HL-60 (cell line): ENCODE measurements around the gene KCNJ1.

Experiments used
- DNase-seq, 2 experiments: peaks; one replicate each; pipeline ENCODE4 v3.0.0-alpha.2; 2010 to 2020; ENCODE audit warnings: low read depth in 1 of 2, low spot score in 1 of 2
- H3K27ac ChIP-seq: fragments of 250-450 bp; sonication (Bioruptor Pico); replicated peaks from 2 replicates; pipeline ENCODE4 v1.5.1; 2020; ENCODE audit warnings: mild to moderate bottlenecking, moderate library complexity
- H3K27me3 ChIP-seq: fragments of 250-450 bp; sonication (Bioruptor Pico); 2 replicates; pipeline ENCODE4 v1.5.1; 2021; ENCODE audit warnings: mild to moderate bottlenecking, moderate library complexity; ENCODE audit not compliant: insufficient read depth, poor library complexity, severe bottlenecking
- H3K4me3 ChIP-seq: replicated peaks from 2 replicates; pipeline ENCODE4 v1.5.1; 2011; ENCODE audit warnings: mild to moderate bottlenecking, control low read depth, low read length; ENCODE audit not compliant: insufficient read depth
- CTCF ChIP-seq: IDR thresholded peaks from one replicate; pipeline ENCODE4 v1.5.1; 2011; ENCODE audit warnings: low read length, control low read depth, inconsistent platforms; ENCODE audit not compliant: insufficient read depth
- GABPA ChIP-seq: IDR thresholded peaks from 2 replicates; pipeline ENCODE4 v1.6.1; 2012; ENCODE audit warnings: low read depth
- POLR2AphosphoS5 ChIP-seq: IDR thresholded peaks from 2 replicates; pipeline ENCODE4 v1.6.1; 2012; ENCODE audit warnings: low read depth
- REST ChIP-seq: IDR thresholded peaks from 2 replicates; pipeline ENCODE4 v1.6.1; 2012; ENCODE audit warnings: low read depth; ENCODE audit not compliant: insufficient replicate concordance
- SPI1 ChIP-seq: IDR thresholded peaks from 2 replicates; pipeline ENCODE4 v1.6.1; 2012; ENCODE audit warnings: low read depth, mild to moderate bottlenecking, borderline replicate concordance

Gene KCNJ1

GRCh38 chr11:128809128-128809527 lies 58.0 kb downstream of the KCNJ1 start:
- DNase-seq = no peak
- Histone ChIP-seq H3K4me3 (no peak overlapping the region), H3K27me3 (no peaks in the 10 kb centered on the region), H3K27ac (no peak overlapping the region)
- TF ChIP-seq SPI1 (no peak), CTCF (no peak), REST (no peak), POLR2AphosphoS5 (no peak), GABPA (no peak)

- no peak for DNase-seq
Measured at GRCh38 chr11:128807909-128808308, 59.2 kb downstream of the KCNJ1 start.

More at GRCh38 chr11:128807909-128808308, 59.2 kb downstream of the KCNJ1 start:
- TF ChIP-seq CTCF (no peak), POLR2AphosphoS5 (no peak), GABPA (no peak), REST (no peak), SPI1 (no peak)
- Histone ChIP-seq H3K27ac (no peak overlapping the region), H3K27me3 (no peaks in the 10 kb centered on the region), H3K4me3 (no peak overlapping the region)
